Measurements from ENCODE around the gene SLC25A1. TPM values are rescaled to one million over a fixed set of nuclear protein-coding genes. Genes with fewer than 3 reads are reported as not detected.
"Not testable (repeated sequence)": the region's sequence is repeated elsewhere in the genome, so short reads cannot be mapped to it uniquely, and the experiment has no call there.

The SLC25A1 gene
- total and polyA plus RNA-seq, 2 donors from 2014 or later, result 62.6 to 128 TPM

DNA sequence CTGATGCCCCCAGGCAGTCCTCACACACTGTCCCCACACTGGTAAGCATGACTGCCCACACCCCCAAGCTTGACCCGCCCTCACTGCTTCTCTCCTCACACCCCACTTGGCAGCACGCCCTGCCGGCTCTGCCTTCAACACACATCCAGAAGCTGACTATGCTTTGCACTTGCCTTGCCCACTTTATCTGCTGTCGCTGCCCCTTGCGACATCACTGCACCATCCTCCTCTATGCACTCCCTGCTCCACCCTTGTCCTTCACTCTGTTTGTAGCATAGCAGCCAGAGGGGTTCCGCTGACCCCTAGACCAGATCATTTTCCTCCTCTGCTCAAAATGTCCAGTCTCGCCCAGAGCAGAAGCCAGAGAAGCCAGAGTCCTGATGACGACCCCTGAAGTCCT lies 25.3 kb upstream of the SLC25A1 start:
- intact Hi-C loops (cut with DNase I), result no loop called here
- Histone ChIP-seq H3K36me3 (ENCODE audit: control insufficient read depth in 2 of 3, insufficient read depth in 3 of 3, low read length in 3 of 3) (no peaks in the 10 kb centered on the region), H3K4me3 (ENCODE audit: low read length in 3 of 3) (no peak overlapping the region), H3K9ac (ENCODE audit: low read length in 3 of 3) (no peak overlapping the region), H3K27ac (ENCODE audit: low read depth in 2 of 2, low read length in 2 of 2) (no peak overlapping the region), H3K27me3 (ENCODE audit: control insufficient read depth, insufficient read depth, low read length) (no peaks in the 10 kb centered on the region), H3K9me3 (ENCODE audit: control insufficient read depth in 2 of 3, insufficient read depth in 1 of 3, low read length in 3 of 3) (no peaks in the 10 kb centered on the region), H3K4me1 (ENCODE audit: control insufficient read depth in 2 of 3, insufficient read depth in 2 of 3, low read depth in 1 of 3, low read length in 3 of 3) (no peaks in the 10 kb centered on the region)
- TF ChIP-seq, protein P1, sequence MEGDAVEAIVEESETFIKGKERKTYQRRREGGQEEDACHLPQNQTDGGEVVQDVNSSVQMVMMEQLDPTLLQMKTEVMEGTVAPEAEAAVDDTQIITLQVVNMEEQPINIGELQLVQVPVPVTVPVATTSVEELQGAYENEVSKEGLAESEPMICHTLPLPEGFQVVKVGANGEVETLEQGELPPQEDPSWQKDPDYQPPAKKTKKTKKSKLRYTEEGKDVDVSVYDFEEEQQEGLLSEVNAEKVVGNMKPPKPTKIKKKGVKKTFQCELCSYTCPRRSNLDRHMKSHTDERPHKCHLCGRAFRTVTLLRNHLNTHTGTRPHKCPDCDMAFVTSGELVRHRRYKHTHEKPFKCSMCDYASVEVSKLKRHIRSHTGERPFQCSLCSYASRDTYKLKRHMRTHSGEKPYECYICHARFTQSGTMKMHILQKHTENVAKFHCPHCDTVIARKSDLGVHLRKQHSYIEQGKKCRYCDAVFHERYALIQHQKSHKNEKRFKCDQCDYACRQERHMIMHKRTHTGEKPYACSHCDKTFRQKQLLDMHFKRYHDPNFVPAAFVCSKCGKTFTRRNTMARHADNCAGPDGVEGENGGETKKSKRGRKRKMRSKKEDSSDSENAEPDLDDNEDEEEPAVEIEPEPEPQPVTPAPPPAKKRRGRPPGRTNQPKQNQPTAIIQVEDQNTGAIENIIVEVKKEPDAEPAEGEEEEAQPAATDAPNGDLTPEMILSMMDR (IDR thresholded peaks at IDR 0.05; ENCODE audit: borderline replicate concordance, extremely low read depth, insufficient read depth), result no peak
- DNase-seq, result no peak
- FAIRE-seq, result no peak

DNA sequence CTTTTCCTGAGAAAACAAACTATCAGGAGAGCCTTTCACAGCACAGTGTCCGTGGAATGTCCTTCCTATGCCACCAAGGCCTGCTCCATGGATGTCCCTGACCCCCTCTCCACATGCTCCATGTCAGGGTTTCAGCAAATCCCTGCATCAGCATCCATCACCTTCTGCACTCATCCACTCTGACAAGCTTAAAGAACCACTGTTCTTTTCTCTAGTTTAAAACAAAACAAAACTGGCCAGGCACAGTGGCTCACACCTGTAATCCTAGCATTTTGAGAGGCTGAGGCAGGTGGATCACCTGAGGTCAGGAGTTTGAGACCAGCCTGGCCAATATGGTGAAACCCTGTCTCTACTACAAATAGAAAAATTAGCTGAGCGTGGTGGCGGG lies 24.3 kb upstream of the SLC25A1 start:
- H3K9me3 ChIP-seq (ENCODE audit: control insufficient read depth in 2 of 3, insufficient read depth in 1 of 3, low read length in 3 of 3); H3K27me3 ChIP-seq (ENCODE audit: control insufficient read depth, insufficient read depth, low read length); DNase-seq; H3K36me3 ChIP-seq (ENCODE audit: control insufficient read depth in 2 of 3, insufficient read depth in 3 of 3, low read length in 3 of 3); H3K4me3 ChIP-seq (ENCODE audit: low read length in 3 of 3); FAIRE-seq; H3K4me1 ChIP-seq (ENCODE audit: control insufficient read depth in 2 of 3, insufficient read depth in 2 of 3, low read depth in 1 of 3, low read length in 3 of 3); intact Hi-C loops (cut with DNase I); H3K9ac ChIP-seq (ENCODE audit: low read length in 3 of 3); H3K27ac ChIP-seq (ENCODE audit: low read depth in 2 of 2, low read length in 2 of 2): not testable (repeated sequence)

DNA sequence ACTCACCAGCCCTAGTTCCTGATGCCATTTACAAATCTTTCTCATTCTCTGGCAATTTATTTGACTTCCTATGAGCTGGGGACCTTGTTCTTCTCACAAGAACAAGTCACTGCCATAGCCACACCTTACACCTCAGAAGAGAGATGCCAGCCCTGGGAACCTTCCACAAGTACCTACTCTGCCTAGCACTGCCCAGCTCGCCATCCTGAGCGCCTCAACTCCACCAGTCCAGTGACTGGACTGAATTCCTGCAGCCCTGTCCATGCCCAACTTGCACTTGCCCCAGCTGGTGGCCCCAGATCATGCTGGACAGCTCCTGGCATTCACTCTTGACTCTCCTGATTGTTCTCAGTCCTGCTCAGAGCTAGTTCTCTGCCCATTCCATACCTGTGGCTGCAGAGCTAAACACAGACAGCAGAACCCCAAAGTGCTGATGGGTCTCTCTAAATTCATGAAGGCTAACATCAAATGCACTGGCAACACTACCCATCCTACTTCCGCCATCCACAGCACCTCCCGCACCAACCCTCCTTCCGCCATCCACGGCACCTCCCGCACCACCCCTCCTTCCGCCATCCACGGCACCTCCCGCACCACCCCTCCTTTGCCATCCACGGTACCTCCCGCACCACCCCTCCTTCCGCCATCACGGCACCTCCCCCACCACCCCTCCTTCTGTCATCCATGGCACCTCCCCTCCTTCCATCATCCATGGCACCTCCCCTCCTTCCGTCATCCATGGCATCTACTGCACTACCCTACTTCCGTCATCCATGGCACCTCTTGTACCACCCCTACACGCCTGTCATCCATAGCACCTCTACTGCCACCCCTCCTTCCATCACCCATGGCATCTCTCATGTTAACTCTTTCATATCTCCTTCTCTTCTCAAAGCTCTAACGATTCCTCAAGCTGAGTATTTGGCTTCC lies 23.6 kb upstream of the SLC25A1 start:
- Histone ChIP-seq H3K9ac (ENCODE audit: low read length in 3 of 3) (no peak overlapping the region), H3K27ac (ENCODE audit: low read depth in 2 of 2, low read length in 2 of 2) (no peak overlapping the region), H3K27me3 (ENCODE audit: control insufficient read depth, insufficient read depth, low read length) (no peaks in the 10 kb centered on the region), H3K4me1 (ENCODE audit: control insufficient read depth in 2 of 3, insufficient read depth in 2 of 3, low read depth in 1 of 3, low read length in 3 of 3) (no peaks in the 10 kb centered on the region), H3K4me3 (ENCODE audit: low read length in 3 of 3) (no peak overlapping the region), H3K36me3 (ENCODE audit: control insufficient read depth in 2 of 3, insufficient read depth in 3 of 3, low read length in 3 of 3) (no peaks in the 10 kb centered on the region), H3K9me3 (ENCODE audit: control insufficient read depth in 2 of 3, insufficient read depth in 1 of 3, low read length in 3 of 3) (no peaks in the 10 kb centered on the region)
- DNase-seq, result peak in 1 of 5 donors; percentile 73
- no peak for FAIRE-seq
- TF ChIP-seq, protein P1 (IDR thresholded peaks at IDR 0.05; ENCODE audit: borderline replicate concordance, extremely low read depth, insufficient read depth), result no peak
- intact Hi-C loops (cut with DNase I), result no loop called here

DNA sequence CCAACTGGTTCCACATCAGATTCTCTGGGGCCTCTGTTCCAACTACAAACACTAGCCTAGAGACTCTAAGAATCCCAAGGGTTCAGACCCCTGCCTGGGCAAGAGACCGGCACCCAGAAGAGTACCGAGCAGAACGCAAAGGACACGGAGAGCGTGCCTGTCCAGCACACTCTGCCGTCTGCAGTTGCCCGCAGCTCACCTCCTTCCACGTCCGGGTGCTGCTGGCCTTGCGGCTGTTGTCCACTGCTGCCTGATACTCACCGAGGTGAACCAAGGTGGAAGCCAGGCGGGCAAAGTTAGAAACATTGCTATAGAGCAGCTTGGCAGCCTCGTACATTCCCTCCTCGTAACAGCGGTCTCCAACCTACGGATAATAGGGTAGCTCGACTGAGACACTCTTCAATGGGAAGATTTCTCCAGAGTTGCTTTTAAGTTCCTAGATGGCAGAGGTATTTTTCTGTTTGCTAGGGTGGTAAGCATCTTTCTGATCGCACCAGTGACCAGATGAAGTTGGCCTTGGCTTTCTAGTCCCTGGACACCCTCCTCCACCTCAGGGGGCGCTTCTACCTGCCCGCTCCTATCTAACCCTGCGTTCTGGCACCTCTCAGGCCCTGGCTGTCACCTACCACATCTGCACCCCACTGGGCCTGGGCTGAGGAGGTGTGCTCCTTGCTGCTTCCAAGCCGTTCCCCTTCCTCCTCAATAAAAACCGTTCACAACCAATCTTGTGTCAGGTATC lies 22.8 kb upstream of the SLC25A1 start:
- Histone ChIP-seq H3K36me3 (ENCODE audit: control insufficient read depth in 2 of 3, insufficient read depth in 3 of 3, low read length in 3 of 3) (peaks cover 0 to under 1% (median 0%) of the 10 kb centered on the region in 3 donors), H3K4me1 (ENCODE audit: control insufficient read depth in 2 of 3, insufficient read depth in 2 of 3, low read depth in 1 of 3, low read length in 3 of 3) (no peaks in the 10 kb centered on the region), H3K27ac (ENCODE audit: low read depth in 2 of 2, low read length in 2 of 2) (no peak overlapping the region), H3K9ac (ENCODE audit: low read length in 3 of 3) (no peak overlapping the region), H3K4me3 (ENCODE audit: low read length in 3 of 3) (no peak overlapping the region), H3K27me3 (ENCODE audit: control insufficient read depth, insufficient read depth, low read length) (no peaks in the 10 kb centered on the region), H3K9me3 (ENCODE audit: control insufficient read depth in 2 of 3, insufficient read depth in 1 of 3, low read length in 3 of 3) (no peaks in the 10 kb centered on the region)
- FAIRE-seq, result no peak
- intact Hi-C loops (cut with DNase I), result no loop called here
- TF ChIP-seq, protein P1 (IDR thresholded peaks at IDR 0.05; ENCODE audit: borderline replicate concordance, extremely low read depth, insufficient read depth), result no peak
- no peak for DNase-seq
